Measurements from ENCODE around the gene PBX1.

Gene PBX1

GRCh38 chr1:164843743-164844500 is 284.9 kb downstream of the PBX1 start:
- DNase-seq = no peak

GRCh38 chr1:164846731-164847691 is 288.0 kb downstream of the PBX1 start:
- no peak for DNase-seq

- no peak for DNase-seq
Observed at GRCh38 chr1:164853146-164853545, 294.2 kb downstream of the PBX1 start.

GRCh38 chr1:164855716-164856329 is 296.8 kb downstream of the PBX1 start:
- no peak for DNase-seq

GRCh38 chr1:164856381-164856780 is 297.4 kb downstream of the PBX1 start:
- no peak for DNase-seq

- DNase-seq = no peak
Observed at GRCh38 chr1:164857439-164857838, 298.5 kb downstream of the PBX1 start.

GRCh38 chr1:164858096-164858632 is 299.2 kb downstream of the PBX1 start:
- no peak for DNase-seq

GRCh38 chr1:164861632-164862031 is 302.6 kb downstream of the PBX1 start:
- DNase-seq = no peak

GRCh38 chr1:164863056-164863455 is 304.1 kb downstream of the PBX1 start:
- no peak for DNase-seq

- DNase-seq = no peak
Observed at GRCh38 chr1:164864161-164864560, 305.2 kb downstream of the PBX1 start.

- DNase-seq = no peak
Observed at GRCh38 chr1:164865385-164865784, 306.4 kb downstream of the PBX1 start.

- DNase-seq = no peak
Observed at GRCh38 chr1:164867590-164867989, 308.6 kb downstream of the PBX1 start.

GRCh38 chr1:164868990-164869389 is 310.0 kb downstream of the PBX1 start:
- no peak for DNase-seq

GRCh38 chr1:164875518-164875917 is 316.5 kb downstream of the PBX1 start:
- no peak for DNase-seq

- no peak for DNase-seq
Observed at GRCh38 chr1:164876398-164877116, 317.6 kb downstream of the PBX1 start.

GRCh38 chr1:164880199-164880598 is 321.2 kb downstream of the PBX1 start:
- no peak for DNase-seq

- no peak for DNase-seq
Observed at GRCh38 chr1:164880644-164881043, 321.7 kb downstream of the PBX1 start.

GRCh38 chr1:164885311-164885710 is 326.3 kb downstream of the PBX1 start:
- DNase-seq = no peak

- no peak for DNase-seq
Observed at GRCh38 chr1:164886101-164886500, 327.1 kb downstream of the PBX1 start.

- no peak for DNase-seq
Observed at GRCh38 chr1:164891615-164892014, 332.6 kb downstream of the PBX1 start.

- no peak for DNase-seq
Observed at GRCh38 chr1:164895026-164895912, 336.3 kb downstream of the PBX1 start.
